Measurements from ENCODE around the gene SLC44A1. TPM values are rescaled to one million over a fixed set of nuclear protein-coding genes. Genes with fewer than 3 reads are reported as not detected.
"Not testable (repeated sequence)": the region's sequence is repeated elsewhere in the genome, so short reads cannot be mapped to it uniquely, and the experiment has no call there.

Gene SLC44A1
- polyA plus RNA-seq, 3 donors = 54.1 to 61.6 (median 58.0) TPM

GRCh38 chr9:105241356-105242043 is 3.0 kb upstream of the SLC44A1 start:
- DNase-seq (ENCODE audit: low read depth in 3 of 3, low spot score in 2 of 3) = no peak

- DNase-seq (ENCODE audit: low read depth in 3 of 3, low spot score in 2 of 3) = no peak
Measured at GRCh38 chr9:105242062-105242461, 2.4 kb upstream of the SLC44A1 start.

GRCh38 chr9:105242557-105242956 is 1.9 kb upstream of the SLC44A1 start:
- DNase-seq (ENCODE audit: low read depth in 3 of 3, low spot score in 2 of 3) = no peak

- no peak for DNase-seq (ENCODE audit: low read depth in 3 of 3, low spot score in 2 of 3)
Measured at GRCh38 chr9:105243015-105243686, 1.3 kb upstream of the SLC44A1 start.

GRCh38 chr9:105244734-105245028 is 230 bp downstream of the SLC44A1 start:
- no peak for DNase-seq (ENCODE audit: low read depth in 3 of 3, low spot score in 2 of 3)

GRCh38 chr9:105245029-105245890 is 809 bp downstream of the SLC44A1 start:
- DNase-seq (ENCODE audit: low read depth in 3 of 3, low spot score in 2 of 3) = no peak

- no peak for DNase-seq (ENCODE audit: low read depth in 3 of 3, low spot score in 2 of 3)
Measured at GRCh38 chr9:105245891-105246161, 1.4 kb downstream of the SLC44A1 start.

- no peak for DNase-seq (ENCODE audit: low read depth in 3 of 3, low spot score in 2 of 3)
Measured at GRCh38 chr9:105246656-105247173, 2.3 kb downstream of the SLC44A1 start.

- no peak for DNase-seq (ENCODE audit: low read depth in 3 of 3, low spot score in 2 of 3)
Measured at GRCh38 chr9:105248691-105249090, 4.2 kb downstream of the SLC44A1 start.

- DNase-seq (ENCODE audit: low read depth in 3 of 3, low spot score in 2 of 3) = no peak
Measured at GRCh38 chr9:105251133-105251532, 6.7 kb downstream of the SLC44A1 start.

- no peak for DNase-seq (ENCODE audit: low read depth in 3 of 3, low spot score in 2 of 3)
Measured at GRCh38 chr9:105251733-105252404, 7.4 kb downstream of the SLC44A1 start.

- no peak for DNase-seq (ENCODE audit: low read depth in 3 of 3, low spot score in 2 of 3)
Measured at GRCh38 chr9:105252405-105252756, 7.9 kb downstream of the SLC44A1 start.

- DNase-seq (ENCODE audit: low read depth in 3 of 3, low spot score in 2 of 3) = no peak
Measured at GRCh38 chr9:105254226-105254625, 9.8 kb downstream of the SLC44A1 start.

- DNase-seq (ENCODE audit: low read depth in 3 of 3, low spot score in 2 of 3) = no peak
Measured at GRCh38 chr9:105255421-105255820, 11.0 kb downstream of the SLC44A1 start.

- not testable (repeated sequence) for DNase-seq (ENCODE audit: low read depth in 3 of 3, low spot score in 2 of 3)
Measured at GRCh38 chr9:105256569-105256968, 12.1 kb downstream of the SLC44A1 start.

- no peak for DNase-seq (ENCODE audit: low read depth in 3 of 3, low spot score in 2 of 3)
Measured at GRCh38 chr9:105257809-105258208, 13.4 kb downstream of the SLC44A1 start.

GRCh38 chr9:105258225-105258737 is 13.8 kb downstream of the SLC44A1 start:
- DNase-seq (ENCODE audit: low read depth in 3 of 3, low spot score in 2 of 3) = no peak

- no peak for DNase-seq (ENCODE audit: low read depth in 3 of 3, low spot score in 2 of 3)
Measured at GRCh38 chr9:105259274-105259673, 14.8 kb downstream of the SLC44A1 start.

GRCh38 chr9:105259731-105260612 is 15.5 kb downstream of the SLC44A1 start:
- no peak for DNase-seq (ENCODE audit: low read depth in 3 of 3, low spot score in 2 of 3)

GRCh38 chr9:105262497-105262896 is 18.0 kb downstream of the SLC44A1 start:
- no peak for DNase-seq (ENCODE audit: low read depth in 3 of 3, low spot score in 2 of 3)

Measured in right renal cortex interstitium (tissue), 3 donors.